Measurements from ENCODE around the gene CD2BP2.

GRCh38 chr16:30365200-30365599 lies 10.1 kb upstream of the CD2BP2 start:
- TF ChIP-seq, protein P1, sequence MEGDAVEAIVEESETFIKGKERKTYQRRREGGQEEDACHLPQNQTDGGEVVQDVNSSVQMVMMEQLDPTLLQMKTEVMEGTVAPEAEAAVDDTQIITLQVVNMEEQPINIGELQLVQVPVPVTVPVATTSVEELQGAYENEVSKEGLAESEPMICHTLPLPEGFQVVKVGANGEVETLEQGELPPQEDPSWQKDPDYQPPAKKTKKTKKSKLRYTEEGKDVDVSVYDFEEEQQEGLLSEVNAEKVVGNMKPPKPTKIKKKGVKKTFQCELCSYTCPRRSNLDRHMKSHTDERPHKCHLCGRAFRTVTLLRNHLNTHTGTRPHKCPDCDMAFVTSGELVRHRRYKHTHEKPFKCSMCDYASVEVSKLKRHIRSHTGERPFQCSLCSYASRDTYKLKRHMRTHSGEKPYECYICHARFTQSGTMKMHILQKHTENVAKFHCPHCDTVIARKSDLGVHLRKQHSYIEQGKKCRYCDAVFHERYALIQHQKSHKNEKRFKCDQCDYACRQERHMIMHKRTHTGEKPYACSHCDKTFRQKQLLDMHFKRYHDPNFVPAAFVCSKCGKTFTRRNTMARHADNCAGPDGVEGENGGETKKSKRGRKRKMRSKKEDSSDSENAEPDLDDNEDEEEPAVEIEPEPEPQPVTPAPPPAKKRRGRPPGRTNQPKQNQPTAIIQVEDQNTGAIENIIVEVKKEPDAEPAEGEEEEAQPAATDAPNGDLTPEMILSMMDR (IDR thresholded peaks at IDR 0.05): no peak
- no peak for TF ChIP-seq POLR2A (IDR thresholded peaks at IDR 0.05)
- no peak for TF ChIP-seq POLR2AphosphoS5 (IDR thresholded peaks at IDR 0.05)
